AG04450 (cell line): Measurements from ENCODE around the gene LASP1. TPM values are rescaled to one million over a fixed set of nuclear protein-coding genes. Genes with fewer than 3 reads are reported as not detected.

Experiments
- CTCF ChIA-PET: fragments of 300-600, 350-600 bp; formaldehyde crosslinking; extraction: SDS; loops from one replicate; lab custom pipeline; 2022; ENCODE audit warnings: antibody characterized with exemption, inconsistent platforms; lab: Charles Lee
- POLR2A ChIA-PET: fragments of 350-600 bp; formaldehyde crosslinking; extraction: SDS; loops from one replicate; lab custom pipeline; 2021; ENCODE audit warnings: antibody characterized with exemption, inconsistent platforms; lab: Yijun Ruan, JAX
- DNase-seq: peaks from one replicate; pipeline ENCODE4 v3.0.0-alpha.2; 2011; ENCODE audit warnings: low read depth, low spot score
- H3K27ac ChIP-seq: one replicate; pipeline ENCODE4 v1.5.1; 2012; ENCODE audit warnings: low read depth, low read length, control low read depth
- H3K27me3 ChIP-seq: one replicate; pipeline ENCODE4 v1.6.0; 2012; ENCODE audit warnings: low read length; ENCODE audit not compliant: control insufficient read depth, insufficient read depth
- H3K4me3 ChIP-seq: 2 replicates; pipeline ENCODE4 v1.5.1; 2011; ENCODE audit warnings: mild to moderate bottlenecking, low read depth, low read length, control low read depth
- H3K9me3 ChIP-seq: 2 replicates; pipeline ENCODE4 v1.5.1; 2012; ENCODE audit warnings: low read length; ENCODE audit not compliant: control insufficient read depth, insufficient read depth
- polyA plus RNA-seq: library from polyadenylated mRNA; depleted of rRNA; stranded (reverse); fragments of >200 nt; gene quantifications from 2 replicates; pipeline ENCODE4 v1.2.3, GENCODE V29; 2011
- TF ChIP-seq, protein P1 (sequence below): IDR thresholded peaks from 2 replicates; pipeline ENCODE4 v1.5.1; 2011; ENCODE audit warnings: low read depth, low read length, control low read depth, inconsistent platforms

The LASP1 gene
- polyA plus RNA-seq, 1 experiment, result 181 TPM

DNA sequence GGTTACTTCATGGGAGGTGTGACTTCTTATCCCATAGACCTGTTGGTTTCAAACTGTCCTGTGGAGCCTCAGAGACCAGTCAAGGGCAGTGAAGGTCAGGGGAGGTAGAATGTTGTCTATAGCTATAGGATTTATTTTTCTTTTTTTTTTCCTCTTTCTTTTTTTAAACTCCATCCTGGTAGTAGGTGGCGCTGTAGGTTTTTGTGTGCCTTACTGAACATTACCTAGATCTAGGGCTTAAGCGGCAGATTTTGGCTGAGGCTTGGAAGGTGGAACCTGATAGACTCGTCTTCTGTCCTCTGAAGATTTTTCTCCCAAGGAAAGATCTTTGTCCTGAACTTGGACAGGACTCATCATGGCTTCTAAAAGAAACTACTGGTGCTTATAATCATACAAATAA, 47.4 kb downstream of the LASP1 start:
- no peak for DNase-seq
- H3K4me3 ChIP-seq, result no peak overlapping the region
- no peaks in the 10 kb centered on the region for H3K27me3 ChIP-seq
- TF ChIP-seq, protein P1, sequence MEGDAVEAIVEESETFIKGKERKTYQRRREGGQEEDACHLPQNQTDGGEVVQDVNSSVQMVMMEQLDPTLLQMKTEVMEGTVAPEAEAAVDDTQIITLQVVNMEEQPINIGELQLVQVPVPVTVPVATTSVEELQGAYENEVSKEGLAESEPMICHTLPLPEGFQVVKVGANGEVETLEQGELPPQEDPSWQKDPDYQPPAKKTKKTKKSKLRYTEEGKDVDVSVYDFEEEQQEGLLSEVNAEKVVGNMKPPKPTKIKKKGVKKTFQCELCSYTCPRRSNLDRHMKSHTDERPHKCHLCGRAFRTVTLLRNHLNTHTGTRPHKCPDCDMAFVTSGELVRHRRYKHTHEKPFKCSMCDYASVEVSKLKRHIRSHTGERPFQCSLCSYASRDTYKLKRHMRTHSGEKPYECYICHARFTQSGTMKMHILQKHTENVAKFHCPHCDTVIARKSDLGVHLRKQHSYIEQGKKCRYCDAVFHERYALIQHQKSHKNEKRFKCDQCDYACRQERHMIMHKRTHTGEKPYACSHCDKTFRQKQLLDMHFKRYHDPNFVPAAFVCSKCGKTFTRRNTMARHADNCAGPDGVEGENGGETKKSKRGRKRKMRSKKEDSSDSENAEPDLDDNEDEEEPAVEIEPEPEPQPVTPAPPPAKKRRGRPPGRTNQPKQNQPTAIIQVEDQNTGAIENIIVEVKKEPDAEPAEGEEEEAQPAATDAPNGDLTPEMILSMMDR, result peak; percentile 15; the same call in 1 of the 2 replicates
- ChIA-PET POLR2A (interaction anchor here (0.6 to 1.6 kb wide), 2 partner anchors 48 to 236 kb away, joined by 3 to 4 read pairs; no protein-coding TSS in a partner anchor), CTCF (no interaction called here)
- no peaks in the 10 kb centered on the region; the same call in 1 of the 2 replicates for H3K9me3 ChIP-seq
- no peak overlapping the region for H3K27ac ChIP-seq

DNA sequence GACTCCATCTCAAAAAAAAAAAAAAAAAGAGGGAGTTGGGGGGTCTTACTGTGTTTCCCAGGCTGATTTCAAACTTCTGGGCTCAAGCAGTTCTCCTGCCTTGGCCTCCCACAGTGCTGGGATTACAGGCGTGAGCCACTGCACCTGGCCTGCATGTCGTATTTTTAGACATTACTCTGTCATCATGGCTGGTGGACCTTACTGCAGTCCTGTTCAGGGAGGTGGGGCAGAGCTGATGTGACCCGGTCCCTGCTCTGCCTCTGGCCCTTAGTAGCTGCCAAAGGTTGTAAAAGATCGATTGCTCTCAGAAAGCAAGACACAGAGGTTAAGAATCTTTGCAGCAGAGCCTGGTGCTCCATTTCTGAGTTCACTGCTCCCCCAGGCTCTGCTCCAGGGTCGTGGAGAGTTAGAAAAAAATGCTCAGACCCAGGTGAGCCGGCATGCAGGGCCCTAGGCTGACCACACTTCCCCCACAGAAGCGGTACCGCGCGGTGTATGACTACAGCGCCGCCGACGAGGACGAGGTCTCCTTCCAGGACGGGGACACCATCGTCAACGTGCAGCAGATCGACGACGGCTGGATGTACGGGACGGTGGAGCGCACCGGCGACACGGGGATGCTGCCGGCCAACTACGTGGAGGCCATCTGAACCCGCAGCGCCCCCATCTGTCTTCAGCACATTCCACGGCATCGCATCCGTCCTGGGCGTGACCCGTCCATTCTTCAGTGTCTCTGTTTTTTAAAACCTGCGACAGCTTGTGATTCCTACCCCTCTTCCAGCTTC, 48.5 kb downstream of the LASP1 start:
- Histone ChIP-seq H3K27me3 (no peaks in the 10 kb centered on the region), H3K4me3 (no peak overlapping the region), H3K9me3 (no peaks in the 10 kb centered on the region), H3K27ac (no peak overlapping the region)
- ChIA-PET CTCF (no interaction called here), POLR2A (no interaction called here)
- TF ChIP-seq, protein P1, result no peak
- DNase-seq, result no peak

DNA sequence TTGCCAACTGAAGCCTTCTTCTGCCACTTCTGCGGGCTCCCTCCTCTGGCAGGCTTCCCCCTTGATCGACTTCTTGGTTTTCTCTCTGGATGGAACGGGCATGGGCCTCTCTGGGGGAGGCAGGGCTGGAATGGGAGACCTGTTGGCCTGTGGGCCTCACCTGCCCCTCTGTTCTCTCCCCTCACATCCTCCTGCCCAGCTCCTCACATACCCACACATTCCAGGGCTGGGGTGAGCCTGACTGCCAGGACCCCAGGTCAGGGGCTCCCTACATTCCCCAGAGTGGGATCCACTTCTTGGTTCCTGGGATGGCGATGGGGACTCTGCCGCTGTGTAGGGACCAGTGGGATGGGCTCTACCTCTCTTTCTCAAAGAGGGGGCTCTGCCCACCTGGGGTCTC, 49.1 kb downstream of the LASP1 start:
- Histone ChIP-seq H3K27me3 (no peaks in the 10 kb centered on the region), H3K27ac (no peak overlapping the region), H3K4me3 (no peak overlapping the region), H3K9me3 (no peaks in the 10 kb centered on the region)
- TF ChIP-seq, protein P1, result no peak
- no peak for DNase-seq
- ChIA-PET CTCF (no interaction called here), POLR2A (interaction anchor here (0.5 kb wide), 1 partner anchor 167 kb away, joined by 11 read pairs; no protein-coding TSS in a partner anchor)

DNA sequence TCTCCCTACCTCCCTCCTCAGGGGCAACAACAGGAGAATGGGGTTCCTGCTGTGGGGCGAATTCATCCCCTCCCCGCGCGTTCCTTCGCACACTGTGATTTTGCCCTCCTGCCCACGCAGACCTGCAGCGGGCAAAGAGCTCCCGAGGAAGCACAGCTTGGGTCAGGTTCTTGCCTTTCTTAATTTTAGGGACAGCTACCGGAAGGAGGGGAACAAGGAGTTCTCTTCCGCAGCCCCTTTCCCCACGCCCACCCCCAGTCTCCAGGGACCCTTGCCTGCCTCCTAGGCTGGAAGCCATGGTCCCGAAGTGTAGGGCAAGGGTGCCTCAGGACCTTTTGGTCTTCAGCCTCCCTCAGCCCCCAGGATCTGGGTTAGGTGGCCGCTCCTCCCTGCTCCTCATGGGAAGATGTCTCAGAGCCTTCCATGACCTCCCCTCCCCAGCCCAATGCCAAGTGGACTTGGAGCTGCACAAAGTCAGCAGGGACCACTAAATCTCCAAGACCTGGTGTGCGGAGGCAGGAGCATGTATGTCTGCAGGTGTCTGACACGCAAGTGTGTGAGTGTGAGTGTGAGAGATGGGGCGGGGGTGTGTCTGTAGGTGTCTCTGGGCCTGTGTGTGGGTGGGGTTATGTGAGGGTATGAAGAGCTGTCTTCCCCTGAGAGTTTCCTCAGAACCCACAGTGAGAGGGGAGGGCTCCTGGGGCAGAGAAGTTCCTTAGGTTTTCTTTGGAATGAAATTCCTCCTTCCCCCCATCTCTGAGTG, 49.6 kb downstream of the LASP1 start:
- Histone ChIP-seq H3K9me3 (no peaks in the 10 kb centered on the region), H3K27me3 (no peaks in the 10 kb centered on the region), H3K4me3 (no peak overlapping the region), H3K27ac (peak overlapping the region; percentile 21)
- CTCF ChIA-PET, result no interaction called here
- DNase-seq, result no peak
- POLR2A ChIA-PET, result interaction anchor here (0.5 kb wide), 1 partner anchor 168 kb away, joined by 11 read pairs; no protein-coding TSS in a partner anchor
- TF ChIP-seq, protein P1, result no peak
